ENCODE results near the gene ODAD4. TPM values are rescaled to one million over a fixed set of nuclear protein-coding genes. Genes with fewer than 3 reads are reported as not detected.

Gene ODAD4
- total RNA-seq, 1 experiment from 2014 or later, result 0.15 TPM

DNA sequence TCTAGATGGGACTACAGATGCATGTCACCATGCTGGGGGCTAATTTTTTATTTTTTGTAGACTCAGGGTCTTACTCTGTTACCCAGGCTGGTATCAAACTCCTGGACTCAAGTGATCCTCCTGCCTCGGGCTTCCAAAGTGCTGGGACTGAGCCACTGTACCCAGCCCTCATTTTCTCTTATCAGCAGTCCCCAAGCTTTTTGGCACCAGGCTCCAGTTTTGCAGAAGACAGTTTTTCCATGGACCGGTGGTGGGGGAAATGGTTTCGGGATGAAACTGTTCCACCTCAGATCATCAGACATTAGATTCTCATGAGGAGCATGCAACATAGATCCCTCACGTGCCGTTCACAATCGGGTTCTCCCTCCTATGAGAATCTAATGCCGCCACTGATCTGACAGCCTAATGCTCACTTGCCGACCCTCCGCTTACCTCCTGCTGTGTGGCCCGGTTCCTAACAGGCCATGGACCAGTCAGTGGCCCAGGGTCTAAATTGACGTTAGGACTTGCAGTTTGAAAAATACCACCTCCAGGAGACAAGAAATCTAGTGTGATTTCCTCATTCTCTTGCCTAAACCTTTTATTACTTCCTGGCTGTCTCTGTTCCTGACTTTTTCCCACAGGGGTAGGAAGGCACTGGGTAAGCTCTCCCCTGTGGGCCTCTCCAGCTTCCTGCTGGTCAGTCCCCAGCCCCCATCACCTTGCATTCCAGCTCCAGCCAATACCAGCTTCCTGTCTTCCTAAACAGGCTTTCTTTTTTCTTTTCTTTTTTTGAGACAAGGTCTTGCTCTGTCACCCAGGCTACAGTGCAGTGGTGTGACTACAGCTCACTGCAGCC, 26.8 kb downstream of the ODAD4 start:
- Histone ChIP-seq H3K4me3 (ENCODE audit: low read length) (no peak overlapping the region), H2AFZ (ENCODE audit: low read length) (no peak overlapping the region), H3K36me3 (ENCODE audit: low read depth, low read length) (no peaks in the 10 kb centered on the region), H4K20me1 (ENCODE audit: low read length) (no peaks in the 10 kb centered on the region), H3K9ac (ENCODE audit: low read length) (no peak overlapping the region), H3K79me2 (ENCODE audit: low read length) (no peaks in the 10 kb centered on the region), H3K9me3 (ENCODE audit: low read length) (no peaks in the 10 kb centered on the region), H3K4me1 (ENCODE audit: insufficient read depth, low read length) (no peaks in the 10 kb centered on the region), H3K9me2 (replicated peaks; ENCODE audit: low read length) (no peaks in the 10 kb centered on the region), H3K27ac (ENCODE audit: low read length) (no peak overlapping the region), H3K27me3 (ENCODE audit: low read length) (no peaks in the 10 kb centered on the region), H3K4me2 (ENCODE audit: low read length) (no peak overlapping the region), H3F3A (ENCODE audit: low read length, unreplicated experiment) (no peaks in the 10 kb centered on the region)
- no peak for TF ChIP-seq EZH2 (IDR thresholded peaks at IDR 0.05; ENCODE audit: low read length, unreplicated experiment)
- TF ChIP-seq EZH2phosphoT487 (IDR thresholded peaks at IDR 0.05; ENCODE audit: borderline replicate concordance, low read length), result no peak
- TF ChIP-seq, protein P1, sequence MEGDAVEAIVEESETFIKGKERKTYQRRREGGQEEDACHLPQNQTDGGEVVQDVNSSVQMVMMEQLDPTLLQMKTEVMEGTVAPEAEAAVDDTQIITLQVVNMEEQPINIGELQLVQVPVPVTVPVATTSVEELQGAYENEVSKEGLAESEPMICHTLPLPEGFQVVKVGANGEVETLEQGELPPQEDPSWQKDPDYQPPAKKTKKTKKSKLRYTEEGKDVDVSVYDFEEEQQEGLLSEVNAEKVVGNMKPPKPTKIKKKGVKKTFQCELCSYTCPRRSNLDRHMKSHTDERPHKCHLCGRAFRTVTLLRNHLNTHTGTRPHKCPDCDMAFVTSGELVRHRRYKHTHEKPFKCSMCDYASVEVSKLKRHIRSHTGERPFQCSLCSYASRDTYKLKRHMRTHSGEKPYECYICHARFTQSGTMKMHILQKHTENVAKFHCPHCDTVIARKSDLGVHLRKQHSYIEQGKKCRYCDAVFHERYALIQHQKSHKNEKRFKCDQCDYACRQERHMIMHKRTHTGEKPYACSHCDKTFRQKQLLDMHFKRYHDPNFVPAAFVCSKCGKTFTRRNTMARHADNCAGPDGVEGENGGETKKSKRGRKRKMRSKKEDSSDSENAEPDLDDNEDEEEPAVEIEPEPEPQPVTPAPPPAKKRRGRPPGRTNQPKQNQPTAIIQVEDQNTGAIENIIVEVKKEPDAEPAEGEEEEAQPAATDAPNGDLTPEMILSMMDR (conservative IDR thresholded peaks at IDR 0.05; ENCODE audit: low read depth, low read length), result no peak
- ATAC-seq (no peak; the same call in 1 of the 2 replicates), DNase-seq (no peak)
- intact Hi-C loops (cut with micrococcal nuclease), result no loop called here
- no TSS peak for BruUV-seq (replicated peaks)
- POLR2A ChIA-PET (ENCODE audit: unreplicated experiment), result no interaction called here
- CTCF ChIA-PET, result no interaction called here

DNA sequence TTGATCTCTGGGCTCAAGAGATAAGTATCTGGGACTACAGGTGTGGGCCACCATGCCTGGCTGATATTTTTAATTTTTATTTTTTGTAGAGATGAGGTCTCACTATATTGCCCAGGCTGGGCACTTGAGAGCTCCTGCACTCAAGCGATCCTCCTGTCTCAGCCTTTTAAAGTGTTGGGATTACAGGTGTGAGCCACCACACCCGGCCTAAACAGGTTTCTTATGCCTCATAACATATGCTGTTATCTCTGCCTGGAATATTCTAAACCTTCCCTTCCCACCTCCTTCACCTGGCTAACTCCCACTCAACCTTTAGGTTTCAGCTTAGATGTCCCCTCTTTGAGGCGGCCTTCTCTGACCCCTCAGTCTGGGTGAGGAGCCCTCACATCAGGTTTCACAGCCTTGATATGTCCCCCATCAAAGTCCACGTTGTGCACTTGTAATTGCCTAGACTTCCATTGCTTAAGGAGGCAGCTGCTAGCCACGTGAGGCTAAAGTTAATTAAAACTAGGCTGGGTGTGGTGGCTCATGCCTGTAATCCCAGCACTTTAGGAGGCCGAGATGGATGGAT, 27.5 kb downstream of the ODAD4 start:
- CTCF ChIA-PET, result interaction anchor here (0.5 kb wide), 1 partner anchor 66 kb away, joined by 8 read pairs; no protein-coding TSS in a partner anchor
- H3K9me3 ChIP-seq (ENCODE audit: low read length), result no peaks in the 10 kb centered on the region
- BruUV-seq (replicated peaks), result no TSS peak
- H3K4me1 ChIP-seq (ENCODE audit: insufficient read depth, low read length), result no peaks in the 10 kb centered on the region
- POLR2A ChIA-PET (ENCODE audit: unreplicated experiment), result no interaction called here
- intact Hi-C loops (cut with micrococcal nuclease), result no loop called here
- TF ChIP-seq EZH2phosphoT487 (IDR thresholded peaks at IDR 0.05; ENCODE audit: borderline replicate concordance, low read length) (no peak), EZH2 (IDR thresholded peaks at IDR 0.05; ENCODE audit: low read length, unreplicated experiment) (no peak)
- TF ChIP-seq, protein P1 (conservative IDR thresholded peaks at IDR 0.05; ENCODE audit: low read depth, low read length), result no peak
- no peak overlapping the region for H3K4me3 ChIP-seq (ENCODE audit: low read length)
- H3K36me3 ChIP-seq (ENCODE audit: low read depth, low read length), result no peaks in the 10 kb centered on the region
- H3K9me2 ChIP-seq (replicated peaks; ENCODE audit: low read length), result no peaks in the 10 kb centered on the region
- no peak for DNase-seq
- ATAC-seq, result no peak
- H2AFZ ChIP-seq (ENCODE audit: low read length), result no peak overlapping the region
- no peaks in the 10 kb centered on the region for H4K20me1 ChIP-seq (ENCODE audit: low read length)
- no peak overlapping the region for H3K27ac ChIP-seq (ENCODE audit: low read length)
- no peak overlapping the region for H3K4me2 ChIP-seq (ENCODE audit: low read length)
- H3K9ac ChIP-seq (ENCODE audit: low read length), result no peak overlapping the region
- no peaks in the 10 kb centered on the region for H3F3A ChIP-seq (ENCODE audit: low read length, unreplicated experiment)
- H3K79me2 ChIP-seq (ENCODE audit: low read length), result no peaks in the 10 kb centered on the region
- no peaks in the 10 kb centered on the region for H3K27me3 ChIP-seq (ENCODE audit: low read length)

DNA sequence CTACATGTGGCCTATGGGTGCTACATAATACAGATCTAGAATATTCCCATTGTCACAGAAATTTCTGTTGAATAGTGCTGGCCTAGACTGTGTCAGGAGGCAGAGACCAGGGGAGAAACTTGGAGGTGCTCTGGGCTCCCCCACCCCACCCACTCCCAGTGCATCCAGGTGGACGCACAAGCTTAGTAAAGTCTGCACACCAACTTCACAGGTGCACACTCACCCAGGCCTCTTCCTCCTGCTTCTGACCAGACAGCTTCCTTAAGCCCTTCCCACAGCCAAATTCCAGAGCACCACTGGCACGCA, 28.6 kb downstream of the ODAD4 start:
- ATAC-seq, result no peak
- TF ChIP-seq, protein P1 (conservative IDR thresholded peaks at IDR 0.05; ENCODE audit: low read depth, low read length), result no peak
- no peak for TF ChIP-seq EZH2 (IDR thresholded peaks at IDR 0.05; ENCODE audit: low read length, unreplicated experiment)
- TF ChIP-seq EZH2phosphoT487 (IDR thresholded peaks at IDR 0.05; ENCODE audit: borderline replicate concordance, low read length), result no peak
- Histone ChIP-seq H3K4me1 (ENCODE audit: insufficient read depth, low read length) (no peaks in the 10 kb centered on the region), H3K9me3 (ENCODE audit: low read length) (no peaks in the 10 kb centered on the region), H3K27ac (ENCODE audit: low read length) (no peak overlapping the region), H3K79me2 (ENCODE audit: low read length) (no peaks in the 10 kb centered on the region), H2AFZ (ENCODE audit: low read length) (no peak overlapping the region), H3K36me3 (ENCODE audit: low read depth, low read length) (no peaks in the 10 kb centered on the region), H3F3A (ENCODE audit: low read length, unreplicated experiment) (no peaks in the 10 kb centered on the region), H3K4me2 (ENCODE audit: low read length) (no peak overlapping the region), H4K20me1 (ENCODE audit: low read length) (no peaks in the 10 kb centered on the region), H3K4me3 (ENCODE audit: low read length) (no peak overlapping the region), H3K9ac (ENCODE audit: low read length) (no peak overlapping the region), H3K27me3 (ENCODE audit: low read length) (no peaks in the 10 kb centered on the region), H3K9me2 (replicated peaks; ENCODE audit: low read length) (no peaks in the 10 kb centered on the region)
- ChIA-PET POLR2A (ENCODE audit: unreplicated experiment) (no interaction called here), CTCF (interaction anchor here (0.5 to 1.4 kb wide), 3 partner anchors 28 to 568 kb away, joined by 3 to 5 read pairs (median 3); partner anchors contain the start of gene ODAD4)
- no TSS peak for BruUV-seq (replicated peaks)
- intact Hi-C loops (cut with micrococcal nuclease), result no loop called here
- no peak for DNase-seq
